Stimulated activated CD4-positive, alpha-beta T cell treated with anti-CD3 and anti-CD28 coated beads, Interleukin-1b, Interleukin-23, amount 100 ng/mL, for 48 hours (primary cell): Measurements from ENCODE around the gene SLC25A12.

Experiments
- DNase-seq: peaks from one replicate; pipeline ENCODE4 v3.0.0-alpha.2; 2020

The SLC25A12 gene

DNA sequence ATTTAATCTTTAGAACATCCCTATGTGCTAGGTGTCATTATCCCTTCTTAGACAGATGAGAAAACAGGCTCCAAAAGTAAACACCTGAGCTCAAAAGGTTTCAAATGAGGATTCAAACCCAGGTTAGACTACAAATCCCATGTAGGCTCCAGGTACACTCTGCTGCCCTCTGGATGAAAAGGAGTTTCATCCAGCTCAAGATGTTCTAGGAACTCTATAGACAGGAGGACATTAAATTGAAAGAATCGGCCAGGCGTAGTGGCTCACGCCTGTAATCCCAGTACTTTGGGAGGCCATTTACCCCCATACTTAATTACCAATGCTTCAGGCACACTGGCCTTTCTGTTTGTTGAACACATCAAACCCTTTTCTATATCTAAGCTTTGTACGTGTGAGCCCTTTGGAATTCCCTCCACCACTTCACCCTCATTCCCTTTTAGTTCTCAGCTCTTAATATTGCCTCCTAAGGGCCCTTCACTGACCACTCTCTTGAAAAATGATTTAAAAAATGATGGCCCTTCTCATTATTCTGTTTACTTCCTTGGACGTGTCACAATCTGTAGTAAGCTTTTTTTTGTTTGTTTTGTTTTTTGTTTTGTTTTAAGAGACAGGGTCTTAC is 10.7 kb downstream of the SLC25A12 start:
- DNase-seq = no peak

DNA sequence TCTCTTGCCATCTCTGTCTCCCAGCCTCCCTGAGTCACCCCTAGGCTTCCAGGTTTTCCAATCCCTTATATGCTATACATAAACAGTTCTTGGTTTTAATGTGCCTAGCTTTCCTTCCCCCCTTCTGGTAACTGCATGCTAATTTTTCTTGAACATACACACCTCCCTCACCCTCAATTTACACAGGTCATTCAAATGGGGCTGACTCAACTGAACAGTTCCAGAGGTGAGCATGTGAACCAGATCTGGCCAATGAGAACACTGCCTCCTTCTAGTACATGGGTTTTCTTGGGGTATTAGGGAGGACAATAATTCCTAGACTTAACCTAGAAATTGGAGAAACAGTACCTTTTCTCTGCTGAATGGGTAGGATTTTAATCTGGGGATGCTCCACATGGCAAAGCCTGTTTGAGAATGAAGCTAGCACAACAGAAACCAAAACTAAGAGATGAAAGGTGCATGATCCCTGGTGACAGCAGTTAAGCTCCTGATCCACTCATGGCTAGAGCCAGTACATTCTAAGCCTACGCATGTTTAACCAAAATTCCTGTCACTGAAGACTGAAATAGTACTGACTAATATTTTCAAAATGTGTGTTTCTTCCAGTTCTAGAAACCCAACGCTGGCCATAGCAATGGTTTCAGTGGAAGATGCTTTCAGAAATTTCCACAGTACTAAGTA is 11.8 kb downstream of the SLC25A12 start:
- peak; percentile 7 for DNase-seq

DNA sequence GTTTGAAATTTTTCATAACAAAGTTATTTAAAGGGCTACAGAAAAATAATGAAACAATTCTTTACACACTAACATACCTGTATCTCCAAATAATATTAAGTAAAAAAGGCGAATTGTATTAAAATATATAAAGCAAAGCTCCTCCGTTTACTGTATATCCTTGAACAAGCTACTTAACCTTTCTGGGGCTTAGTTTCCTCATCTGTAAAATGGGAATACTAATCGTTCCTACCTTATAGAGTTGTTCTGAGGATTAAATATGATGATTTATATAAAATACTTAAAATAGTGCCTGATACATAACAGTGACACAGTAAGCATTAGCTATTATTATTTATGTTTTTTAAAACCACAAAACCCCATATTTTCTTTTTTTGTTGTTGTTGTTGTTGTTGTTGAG is 13.3 kb downstream of the SLC25A12 start:
- no peak for DNase-seq

DNA sequence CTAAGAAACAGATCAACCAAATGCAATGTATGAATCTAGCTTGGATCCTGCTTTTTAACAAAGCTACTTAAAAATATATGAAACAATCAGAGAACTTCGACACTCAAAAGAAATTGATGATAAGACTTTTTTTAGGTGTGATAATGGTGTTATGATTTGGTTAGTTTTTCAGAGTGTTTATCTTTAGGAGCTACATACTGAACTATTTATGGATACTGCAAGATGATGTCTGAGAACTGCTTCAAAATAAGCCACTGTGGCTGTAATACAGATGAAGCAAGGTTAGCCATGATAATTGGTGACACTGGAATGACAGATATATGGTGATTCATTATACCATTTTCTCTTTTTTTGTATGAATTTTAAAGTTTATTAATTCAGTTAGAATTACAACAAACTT is 14.2 kb downstream of the SLC25A12 start:
- no peak for DNase-seq

DNA sequence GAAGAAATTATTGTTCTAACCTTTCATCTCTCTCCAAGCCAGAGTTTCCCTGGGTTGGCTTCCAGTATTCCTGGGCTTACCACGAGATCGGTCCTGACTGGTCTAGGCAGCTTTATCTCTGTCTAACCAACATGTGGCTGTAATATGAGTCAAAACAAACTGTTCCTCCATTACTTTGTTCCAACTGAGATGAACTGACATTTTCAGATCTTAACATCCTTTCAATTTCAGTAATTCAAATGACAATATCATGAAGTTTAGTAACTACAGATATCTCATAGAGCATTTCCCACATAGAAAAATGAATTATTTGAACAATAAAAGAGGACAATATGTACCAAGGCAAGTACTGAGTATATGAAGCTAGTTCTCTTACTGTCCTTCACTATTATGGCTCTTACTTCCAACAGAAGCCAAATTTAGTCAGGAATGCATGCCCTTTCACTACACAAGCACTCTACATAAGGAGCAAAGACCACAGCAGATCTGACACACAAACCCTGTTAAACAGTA is 15.5 kb downstream of the SLC25A12 start:
- DNase-seq = no peak

DNA sequence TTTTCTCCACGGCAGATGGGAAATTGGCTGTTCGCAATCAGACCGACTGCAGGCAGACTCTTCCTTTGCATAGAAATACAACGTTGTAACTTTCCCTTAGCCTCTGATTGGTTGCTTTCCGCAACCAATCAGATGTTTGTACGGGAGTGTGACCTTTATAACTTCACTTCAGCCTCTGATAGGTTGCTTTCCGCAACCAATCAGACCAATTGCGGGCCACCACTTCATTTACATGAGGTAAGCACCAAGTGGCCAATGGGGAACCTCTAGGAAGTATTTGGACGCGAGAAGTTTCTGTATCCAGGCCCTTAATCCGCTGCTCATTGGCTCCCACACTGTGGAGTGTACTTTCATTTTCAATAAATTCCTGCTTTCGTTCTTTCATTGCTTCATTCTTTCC is 19.1 kb downstream of the SLC25A12 start:
- no peak for DNase-seq

DNA sequence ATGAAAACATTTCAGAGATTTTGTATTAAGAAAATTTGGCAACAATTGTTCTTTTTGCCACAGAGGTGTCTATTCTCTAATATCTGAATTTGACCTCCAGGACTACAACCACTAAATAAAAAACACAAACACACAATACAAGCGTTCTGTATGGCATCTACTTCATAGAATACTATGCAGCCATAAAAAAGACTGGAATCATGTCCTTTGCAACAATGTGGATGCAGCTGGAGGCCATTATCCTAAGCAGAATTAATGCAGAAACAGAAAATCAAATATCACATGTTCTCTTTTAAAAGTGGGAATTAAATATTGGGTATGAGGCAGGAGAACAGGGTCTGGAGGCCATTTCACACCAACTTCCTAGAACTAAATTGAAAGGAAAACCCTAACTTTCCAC is 19.5 kb downstream of the SLC25A12 start:
- DNase-seq = no peak

DNA sequence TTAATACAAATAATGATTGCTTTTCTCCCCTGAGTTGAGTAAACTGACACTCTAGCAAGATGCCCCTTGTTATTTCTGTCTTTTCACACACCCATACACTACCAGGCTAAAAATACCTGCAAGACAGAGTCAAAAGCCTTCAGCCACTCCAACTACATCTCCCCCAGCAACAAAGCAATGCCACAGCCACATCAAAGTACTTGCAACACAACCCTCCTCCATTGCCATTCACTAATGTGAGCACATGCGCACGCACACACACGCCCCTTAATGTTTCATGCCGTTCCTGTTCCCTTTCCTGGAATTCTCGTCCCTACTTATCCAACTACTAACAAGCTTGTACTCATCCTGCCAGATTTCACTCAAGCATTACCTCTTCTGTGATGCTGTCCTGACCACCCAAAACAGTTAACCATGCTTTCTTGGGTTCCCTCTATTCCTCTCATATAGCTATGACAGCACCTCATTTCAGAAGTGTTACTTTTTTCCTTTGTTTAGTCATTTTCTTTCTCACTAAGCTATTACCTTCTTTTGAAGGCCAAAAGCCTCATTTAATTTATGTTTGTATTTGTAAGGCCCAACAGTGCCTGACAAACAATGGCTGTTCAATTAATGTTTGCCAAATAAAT is 29.6 kb downstream of the SLC25A12 start:
- no peak for DNase-seq

DNA sequence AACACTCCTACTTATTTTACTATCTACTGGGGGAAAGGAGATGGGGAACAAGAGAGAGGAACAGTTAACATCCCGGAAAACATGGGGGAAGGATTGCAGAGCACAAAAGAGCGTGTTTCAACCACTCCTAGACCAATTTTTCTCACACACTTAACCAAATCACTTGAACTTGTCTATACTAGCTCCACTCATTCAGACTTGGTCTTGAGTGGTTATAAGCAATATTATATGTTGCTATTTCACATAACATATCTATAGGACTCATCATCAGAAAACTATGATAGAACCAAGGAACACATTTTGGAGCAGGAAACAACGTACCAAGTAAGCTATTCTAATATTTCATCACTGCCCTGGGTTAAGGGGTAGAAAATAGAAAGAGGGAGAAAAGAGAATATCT is 31.5 kb downstream of the SLC25A12 start:
- no peak for DNase-seq

DNA sequence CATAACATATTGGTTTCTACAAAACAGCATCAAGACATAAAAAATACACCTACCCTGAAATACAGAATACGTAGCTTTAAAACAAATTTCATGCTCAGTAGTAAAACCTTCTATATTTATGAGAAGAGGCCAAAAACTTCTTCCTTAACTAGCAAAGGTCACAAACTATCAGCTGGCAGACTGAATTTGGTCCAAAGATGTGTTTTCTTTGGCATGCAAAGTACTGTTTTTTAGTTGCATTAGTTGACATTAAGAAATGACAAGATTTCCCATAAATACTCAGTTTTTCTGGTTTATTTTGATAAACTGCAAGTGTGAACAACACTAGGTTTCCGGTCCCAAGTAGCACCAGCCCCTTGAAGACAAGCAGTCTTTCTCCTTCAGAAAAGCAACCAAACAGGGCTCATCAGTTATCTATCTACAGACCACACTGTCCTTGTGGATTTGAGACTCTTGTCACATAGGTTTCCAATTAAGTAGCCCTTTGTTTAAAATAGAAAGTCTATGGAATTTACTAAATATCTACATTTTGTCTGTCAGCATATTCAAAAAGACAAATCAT is 35.6 kb downstream of the SLC25A12 start:
- DNase-seq = no peak

DNA sequence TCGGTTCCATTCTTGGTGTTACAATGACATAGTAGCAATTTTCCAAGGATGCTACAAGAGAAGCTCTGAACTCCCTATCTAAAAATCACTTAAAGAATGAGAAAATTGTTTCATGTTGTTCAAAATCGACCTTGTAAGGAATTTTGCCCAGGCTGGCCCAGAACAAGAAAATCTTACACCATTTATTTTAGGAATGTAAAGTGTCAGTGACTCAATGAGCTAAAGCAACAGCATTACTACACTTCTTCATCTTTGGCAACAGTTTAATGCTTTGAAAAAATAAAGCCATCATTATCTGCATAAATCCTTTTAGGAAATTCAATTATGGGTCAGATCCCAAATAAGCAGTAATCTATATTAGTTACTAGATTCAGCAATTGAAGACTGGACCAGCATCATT is 38.6 kb downstream of the SLC25A12 start:
- DNase-seq = no peak

DNA sequence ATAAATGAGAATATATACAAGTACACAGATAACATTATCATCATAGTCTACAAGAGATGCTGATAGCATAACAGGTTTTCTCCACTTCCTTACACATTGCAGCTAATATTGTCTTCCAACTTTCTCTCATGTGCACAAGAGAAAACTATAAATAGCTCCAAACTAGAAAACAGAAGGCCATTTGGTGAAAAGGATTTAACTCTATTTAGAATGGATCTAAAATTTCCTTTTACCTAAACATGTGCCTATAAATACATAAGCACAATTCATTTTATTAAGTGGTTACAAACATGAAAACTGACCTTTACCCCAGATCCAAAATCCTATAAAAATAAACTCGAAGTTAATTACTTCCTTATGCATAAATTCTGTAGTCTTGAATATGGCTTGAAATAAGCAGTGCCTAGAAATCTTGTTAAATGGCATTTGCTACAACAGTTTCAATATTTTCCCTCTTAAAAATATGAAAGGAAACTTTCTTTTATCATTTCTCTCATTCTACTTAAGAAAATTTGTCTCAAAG is 41.6 kb downstream of the SLC25A12 start:
- no peak for DNase-seq

DNA sequence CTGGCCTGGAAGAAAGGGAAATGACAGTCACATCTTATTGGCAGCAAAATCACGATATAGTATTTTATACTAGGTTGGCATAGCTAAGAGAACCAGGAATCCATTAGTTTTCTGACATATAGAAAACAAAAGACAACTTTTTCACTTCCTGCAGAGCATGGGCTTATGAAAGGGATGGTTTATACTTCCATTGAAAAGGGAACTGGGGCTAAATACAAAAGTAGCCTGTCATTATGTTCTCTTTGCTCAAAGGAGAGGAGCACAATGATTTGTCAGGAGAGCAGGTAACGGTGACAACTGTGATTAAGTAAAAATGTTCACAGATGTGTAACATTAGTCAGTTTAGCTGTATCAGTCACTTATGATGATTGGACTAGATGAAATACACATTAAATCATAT is 46.4 kb downstream of the SLC25A12 start:
- DNase-seq = no peak

DNA sequence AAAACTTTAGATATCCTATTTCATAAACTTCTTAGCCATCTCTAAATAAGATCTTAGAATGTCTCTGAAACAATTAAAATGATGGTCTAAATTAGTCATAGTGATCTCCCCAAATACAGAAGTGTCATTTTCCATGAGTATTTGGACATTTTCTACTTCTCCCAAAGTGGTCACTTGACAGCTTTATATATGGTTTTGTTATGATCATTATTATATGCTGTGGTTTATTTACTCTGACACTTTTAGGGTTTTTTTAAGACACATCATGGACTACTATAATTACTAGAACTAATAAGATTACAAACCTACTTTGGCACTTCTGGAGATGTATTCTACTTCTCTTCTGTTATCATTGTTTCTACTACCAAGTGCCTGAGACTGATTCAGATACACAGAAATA is 47.1 kb downstream of the SLC25A12 start:
- no peak for DNase-seq

DNA sequence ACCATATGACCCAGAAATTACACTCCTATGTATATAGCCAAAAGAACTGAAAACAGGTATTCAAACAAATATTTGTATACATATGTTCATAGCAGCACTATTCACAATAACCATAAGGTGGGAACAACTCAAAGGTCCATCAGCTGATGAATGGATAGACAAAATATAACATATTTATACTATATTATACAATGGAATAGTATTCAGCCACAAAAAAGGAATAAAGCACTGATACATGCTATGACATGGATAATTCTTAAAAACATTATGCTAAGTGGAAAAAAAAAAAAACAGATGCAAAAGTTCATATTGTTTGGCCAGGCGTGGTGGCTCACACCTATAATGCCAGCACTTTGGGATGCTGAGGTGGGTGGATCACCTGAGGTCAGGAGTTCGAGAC is 52.0 kb downstream of the SLC25A12 start:
- no peak for DNase-seq

DNA sequence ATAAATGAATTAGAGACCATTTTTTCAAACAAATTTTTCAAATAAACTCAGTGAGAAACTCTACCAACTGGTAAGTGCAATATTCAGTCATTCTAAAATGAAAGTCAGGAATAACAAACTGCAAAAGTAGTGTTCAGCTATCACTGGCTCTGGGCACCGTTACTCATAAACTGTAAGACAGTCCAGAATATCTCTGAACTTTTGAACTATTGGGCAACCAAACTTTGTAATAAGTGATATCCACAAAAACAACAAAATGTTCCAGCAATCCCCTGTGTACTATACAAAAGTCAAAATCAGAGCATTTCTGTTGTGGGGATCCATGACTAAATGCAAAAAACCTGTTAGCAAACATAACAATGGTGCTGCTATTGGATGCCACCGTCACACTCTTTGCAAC is 56.3 kb downstream of the SLC25A12 start:
- no peak for DNase-seq

DNA sequence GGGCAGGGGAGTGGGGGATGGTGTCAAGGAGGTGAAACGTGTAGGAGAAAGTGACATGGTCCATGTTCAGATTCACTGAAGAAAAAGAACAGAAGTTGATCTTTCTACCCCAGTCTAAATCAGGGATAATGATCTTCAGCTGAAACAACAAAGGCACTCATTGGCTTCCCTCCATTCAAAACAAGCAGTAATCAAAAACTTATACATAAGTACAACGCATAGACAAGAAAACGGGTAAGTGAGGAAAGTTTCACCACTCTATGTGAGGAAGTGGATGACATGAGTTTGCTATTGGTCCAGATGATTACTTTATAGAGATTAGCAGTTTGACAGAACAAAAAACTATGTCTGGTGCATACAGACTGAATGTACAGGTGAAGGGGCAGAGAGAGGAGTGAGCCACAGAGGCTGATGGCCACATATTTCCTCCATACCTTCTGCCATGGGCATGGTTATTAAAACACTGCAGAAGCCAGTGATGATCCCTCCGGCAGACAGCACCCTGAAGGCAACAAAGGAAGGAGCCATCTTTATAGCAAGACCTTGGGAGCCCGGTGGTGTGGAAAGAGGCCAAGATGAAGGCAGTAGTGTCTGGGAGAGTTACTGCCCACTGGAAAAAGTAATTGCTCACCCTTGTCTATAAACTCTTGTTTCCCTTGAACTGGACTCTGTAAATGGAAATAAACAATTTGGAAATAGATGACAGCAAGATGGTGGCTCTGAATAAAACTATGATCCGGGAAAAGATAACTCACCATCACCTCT is 57.7 kb downstream of the SLC25A12 start:
- no peak for DNase-seq

DNA sequence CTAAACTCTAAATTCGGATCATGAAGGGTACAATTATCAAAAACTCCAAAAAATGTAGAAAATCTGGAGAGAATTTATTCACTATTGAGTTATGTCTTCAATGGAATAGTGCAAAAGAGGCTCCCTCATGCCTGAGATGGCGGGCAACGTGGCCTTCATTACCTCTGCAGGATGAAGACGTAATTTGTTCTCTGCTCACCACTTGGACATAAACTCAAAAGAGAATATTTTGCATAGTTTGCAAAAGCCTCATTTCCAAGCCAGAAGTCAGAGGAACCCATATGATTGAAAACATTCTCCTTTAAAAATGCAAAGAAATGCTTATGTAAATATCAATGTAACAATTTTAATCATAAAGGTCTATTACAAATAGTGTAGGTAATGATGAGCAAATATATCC is 58.7 kb downstream of the SLC25A12 start:
- no peak for DNase-seq

DNA sequence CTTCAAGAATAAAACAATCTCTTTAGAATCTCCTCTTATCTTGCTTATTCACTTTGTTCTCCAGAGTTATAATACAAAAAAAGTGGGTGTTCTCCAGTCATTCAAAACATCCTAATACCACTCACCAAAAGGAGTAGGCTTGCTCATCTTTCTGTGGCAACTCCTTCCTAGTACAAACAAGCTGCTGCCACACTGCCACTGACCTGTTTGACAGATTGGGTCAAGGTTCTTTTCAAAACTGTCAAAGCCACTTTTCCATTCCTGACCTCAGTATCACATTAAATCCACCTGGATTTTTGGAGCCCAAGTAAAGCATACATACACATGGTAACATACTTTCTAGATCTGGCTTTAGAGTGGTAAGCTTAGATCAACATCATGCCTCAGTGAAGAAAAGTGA is 59.8 kb downstream of the SLC25A12 start:
- DNase-seq = no peak

DNA sequence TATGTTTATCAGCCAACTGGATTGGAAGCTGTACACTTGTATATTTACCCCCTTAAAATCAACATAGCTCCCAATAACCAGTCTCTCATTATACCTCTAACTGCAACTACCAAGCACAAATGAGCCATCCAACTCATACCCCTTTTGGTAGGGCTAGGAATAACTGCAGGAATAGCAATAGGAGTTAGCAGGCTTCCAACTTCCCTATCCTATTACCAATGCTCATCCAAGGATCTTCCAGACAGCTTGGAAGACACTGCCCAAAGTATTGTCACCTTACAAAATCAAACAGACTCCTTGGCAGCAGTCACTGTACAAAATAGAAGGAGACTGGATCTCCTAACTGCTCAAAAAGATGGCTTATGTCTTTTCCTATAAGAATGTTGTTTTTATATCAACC is 61.6 kb downstream of the SLC25A12 start:
- DNase-seq = no peak

DNA sequence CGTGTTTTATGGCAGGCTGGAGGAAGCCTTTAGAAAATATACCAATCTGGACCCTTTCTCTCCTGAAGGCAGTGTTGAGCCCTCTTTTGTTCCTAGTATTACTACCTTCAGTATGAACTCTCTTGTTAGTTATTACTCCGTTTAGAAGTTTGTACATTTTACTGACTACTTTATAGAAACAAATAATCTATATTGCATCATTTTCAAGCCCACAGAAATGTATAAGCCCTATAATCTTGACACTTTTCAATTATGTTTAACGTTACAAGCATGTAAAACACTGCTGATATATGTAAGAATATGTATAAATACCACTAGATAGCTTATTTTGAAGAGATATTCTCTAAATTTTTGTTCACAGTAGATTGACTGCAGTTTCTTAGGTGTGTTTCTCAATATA is 64.0 kb downstream of the SLC25A12 start:
- DNase-seq = no peak

DNA sequence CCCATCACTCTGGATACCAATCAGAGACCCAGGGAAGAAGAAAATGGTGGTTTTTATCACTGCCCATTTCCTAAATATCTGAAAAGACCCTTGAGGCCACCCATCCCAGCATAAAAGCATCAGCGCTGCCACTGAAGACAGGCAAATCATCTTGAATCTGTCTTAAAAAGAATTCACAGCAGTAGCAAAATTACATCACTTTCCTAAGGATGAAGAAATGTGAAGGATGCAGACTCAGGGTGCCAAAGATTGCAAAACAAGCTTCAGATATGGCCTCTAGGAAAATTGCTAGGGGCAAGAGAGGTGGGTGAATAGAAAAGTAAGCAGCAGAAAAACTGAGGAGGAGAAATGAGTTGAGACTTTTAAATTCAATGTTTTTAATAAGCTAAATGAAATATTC is 70.0 kb downstream of the SLC25A12 start:
- no peak for DNase-seq
